ENCODE results near the gene MORN1. TPM values are rescaled to one million over a fixed set of nuclear protein-coding genes. Genes with fewer than 3 reads are reported as not detected.

Gene MORN1
- total RNA-seq, 4 donors from 2014 or later: 2.8 to 9.6 (median 4.3) TPM

- TF ChIP-seq CTCF (IDR thresholded peaks at IDR 0.05; ENCODE audit: low read depth): no peak
These were observed 69.2 kb downstream of the MORN1 start for GRCh38 chr1:2322065-2322571.

- no peak for TF ChIP-seq CTCF (IDR thresholded peaks at IDR 0.05; ENCODE audit: low read depth)
These were observed 70.3 kb downstream of the MORN1 start for GRCh38 chr1:2320760-2321667.

GRCh38 chr1:2320006-2320405 lies 71.3 kb downstream of the MORN1 start:
- TF ChIP-seq CTCF (IDR thresholded peaks at IDR 0.05; ENCODE audit: low read depth): no peak

GRCh38 chr1:2319291-2319690 lies 72.1 kb downstream of the MORN1 start:
- no peak for TF ChIP-seq CTCF (IDR thresholded peaks at IDR 0.05; ENCODE audit: low read depth)

GRCh38 chr1:2318314-2319278 lies 72.8 kb downstream of the MORN1 start:
- no peak for TF ChIP-seq CTCF (IDR thresholded peaks at IDR 0.05; ENCODE audit: low read depth)

- TF ChIP-seq CTCF (IDR thresholded peaks at IDR 0.05; ENCODE audit: low read depth): no peak
These were observed 73.9 kb downstream of the MORN1 start for GRCh38 chr1:2317230-2318065.

Measured in subcutaneous adipose tissue (tissue), 4 donors.